ENCODE measurements around the gene TMSB15C. TPM values are rescaled to one million over a fixed set of nuclear protein-coding genes. Genes with fewer than 3 reads are reported as not detected.
"Not testable (repeated sequence)": the region's sequence is repeated elsewhere in the genome, so short reads cannot be mapped to it uniquely, and the experiment has no call there.

TMSB15C gene
- total and polyA plus RNA-seq, 9 donors, result 4.5 to 8.4 (median 5.0) TPM

GRCh38 chrX:104105330-104106262 lies 29.6 kb upstream of the TMSB15C start:
- no peak for DNase-seq
- no peaks in the 10 kb centered on the region for H3K9me3 ChIP-seq (replicated peaks; ENCODE audit: control insufficient read depth, low read depth, low read length)
- H3K27ac ChIP-seq (ENCODE audit: low read length), result no peak overlapping the region
- peaks cover 34% of the 10 kb centered on the region for H3K27me3 ChIP-seq (ENCODE audit: control insufficient read depth, insufficient read depth, low read length)
- H3K4me3 ChIP-seq (ENCODE audit: low read length), result no peak overlapping the region
- WGBS (ENCODE audit: insufficient coverage), result 52% methylated on average over 4 of the region's 11 CpGs
- no peaks in the 10 kb centered on the region for H3K36me3 ChIP-seq (ENCODE audit: control insufficient read depth, insufficient read depth, low read length)
- no peaks in the 10 kb centered on the region for H3K4me1 ChIP-seq (ENCODE audit: control insufficient read depth, insufficient read depth, low read length)

- DNase-seq, result no peak
- H3K27ac ChIP-seq (ENCODE audit: low read length), result no peak overlapping the region
- H3K9me3 ChIP-seq (replicated peaks; ENCODE audit: control insufficient read depth, low read depth, low read length), result no peaks in the 10 kb centered on the region
- no peaks in the 10 kb centered on the region for H3K4me1 ChIP-seq (ENCODE audit: control insufficient read depth, insufficient read depth, low read length)
- peaks cover 27% of the 10 kb centered on the region for H3K27me3 ChIP-seq (ENCODE audit: control insufficient read depth, insufficient read depth, low read length)
- H3K4me3 ChIP-seq (ENCODE audit: low read length), result no peak overlapping the region
- H3K36me3 ChIP-seq (ENCODE audit: control insufficient read depth, insufficient read depth, low read length), result no peaks in the 10 kb centered on the region
- WGBS (ENCODE audit: insufficient coverage), result 74% methylated on average over 10 of the region's 10 CpGs
Measured at GRCh38 chrX:104104676-104105075, 28.6 kb upstream of the TMSB15C start.

- no peak overlapping the region for H3K27ac ChIP-seq (ENCODE audit: low read length)
- DNase-seq, result no peak
- H3K27me3 ChIP-seq (ENCODE audit: control insufficient read depth, insufficient read depth, low read length), result peaks cover 10% of the 10 kb centered on the region
- H3K4me1 ChIP-seq (ENCODE audit: control insufficient read depth, insufficient read depth, low read length), result no peaks in the 10 kb centered on the region
- no peaks in the 10 kb centered on the region for H3K9me3 ChIP-seq (replicated peaks; ENCODE audit: control insufficient read depth, low read depth, low read length)
- H3K4me3 ChIP-seq (ENCODE audit: low read length), result no peak overlapping the region
- H3K36me3 ChIP-seq (ENCODE audit: control insufficient read depth, insufficient read depth, low read length), result no peaks in the 10 kb centered on the region
Measured at GRCh38 chrX:104098919-104099318, 22.9 kb upstream of the TMSB15C start.

GRCh38 chrX:104098151-104098808 lies 22.2 kb upstream of the TMSB15C start:
- 0% methylated on average over 1 of the region's 4 CpGs for WGBS (ENCODE audit: insufficient coverage)
- H3K27me3 ChIP-seq (ENCODE audit: control insufficient read depth, insufficient read depth, low read length), result peaks cover 10% of the 10 kb centered on the region
- DNase-seq, result peak; percentile 57
- no peaks in the 10 kb centered on the region for H3K36me3 ChIP-seq (ENCODE audit: control insufficient read depth, insufficient read depth, low read length)
- no peak overlapping the region for H3K4me3 ChIP-seq (ENCODE audit: low read length)
- no peaks in the 10 kb centered on the region for H3K4me1 ChIP-seq (ENCODE audit: control insufficient read depth, insufficient read depth, low read length)
- no peak overlapping the region for H3K27ac ChIP-seq (ENCODE audit: low read length)
- H3K9me3 ChIP-seq (replicated peaks; ENCODE audit: control insufficient read depth, low read depth, low read length), result no peaks in the 10 kb centered on the region

DNA sequence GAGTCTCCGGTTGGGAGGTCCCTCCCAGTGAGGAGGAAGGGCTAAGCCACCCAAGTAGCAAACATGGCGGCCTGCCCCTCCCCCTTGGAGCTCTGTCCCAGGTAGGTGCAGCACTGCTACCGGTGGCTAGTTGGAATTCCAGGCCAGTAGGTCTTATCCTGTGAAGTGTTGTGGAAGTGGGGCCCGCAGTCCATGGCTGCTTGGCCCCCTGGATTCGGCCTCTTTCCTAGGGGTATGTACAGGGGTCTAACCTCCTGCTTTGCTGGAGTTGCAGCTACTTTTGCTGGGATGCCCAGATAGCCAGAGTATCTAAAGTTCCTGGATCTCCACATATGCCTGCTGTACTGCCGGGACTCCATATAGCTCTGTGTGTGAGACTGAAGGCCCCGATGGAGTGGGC lies 9.9 kb upstream of the TMSB15C start:
- H3K4me3 ChIP-seq (ENCODE audit: low read length), result no peak overlapping the region
- H3K4me1 ChIP-seq (ENCODE audit: control insufficient read depth, insufficient read depth, low read length), result no peaks in the 10 kb centered on the region
- 93% methylated on average over 5 of the region's 7 CpGs for WGBS (ENCODE audit: insufficient coverage)
- peaks cover 25% of the 10 kb centered on the region for H3K27me3 ChIP-seq (ENCODE audit: control insufficient read depth, insufficient read depth, low read length)
- no peak for DNase-seq
- no peaks in the 10 kb centered on the region for H3K9me3 ChIP-seq (replicated peaks; ENCODE audit: control insufficient read depth, low read depth, low read length)
- H3K36me3 ChIP-seq (ENCODE audit: control insufficient read depth, insufficient read depth, low read length), result no peaks in the 10 kb centered on the region
- H3K27ac ChIP-seq (ENCODE audit: low read length), result no peak overlapping the region

- DNase-seq, result no peak
- Histone ChIP-seq H3K27ac (ENCODE audit: low read length) (no peak overlapping the region), H3K4me3 (ENCODE audit: low read length) (no peak overlapping the region), H3K36me3 (ENCODE audit: control insufficient read depth, insufficient read depth, low read length) (no peaks in the 10 kb centered on the region), H3K27me3 (ENCODE audit: control insufficient read depth, insufficient read depth, low read length) (peaks cover 25% of the 10 kb centered on the region), H3K4me1 (ENCODE audit: control insufficient read depth, insufficient read depth, low read length) (no peaks in the 10 kb centered on the region), H3K9me3 (replicated peaks; ENCODE audit: control insufficient read depth, low read depth, low read length) (no peaks in the 10 kb centered on the region)
- WGBS (ENCODE audit: insufficient coverage), result 92% methylated on average over 5 of the region's 7 CpGs
Measured at GRCh38 chrX:104085477-104085876, 9.4 kb upstream of the TMSB15C start.

- Histone ChIP-seq H3K4me1 (ENCODE audit: control insufficient read depth, insufficient read depth, low read length) (no peaks in the 10 kb centered on the region), H3K27ac (ENCODE audit: low read length) (no peak overlapping the region), H3K27me3 (ENCODE audit: control insufficient read depth, insufficient read depth, low read length) (peaks cover 22% of the 10 kb centered on the region), H3K9me3 (replicated peaks; ENCODE audit: control insufficient read depth, low read depth, low read length) (no peaks in the 10 kb centered on the region), H3K36me3 (ENCODE audit: control insufficient read depth, insufficient read depth, low read length) (no peaks in the 10 kb centered on the region), H3K4me3 (ENCODE audit: low read length) (no peak overlapping the region)
- 57% methylated on average over 4 of the region's 5 CpGs for WGBS (ENCODE audit: insufficient coverage)
- DNase-seq, result no peak
Measured at GRCh38 chrX:104084534-104085277, 8.7 kb upstream of the TMSB15C start.

DNA sequence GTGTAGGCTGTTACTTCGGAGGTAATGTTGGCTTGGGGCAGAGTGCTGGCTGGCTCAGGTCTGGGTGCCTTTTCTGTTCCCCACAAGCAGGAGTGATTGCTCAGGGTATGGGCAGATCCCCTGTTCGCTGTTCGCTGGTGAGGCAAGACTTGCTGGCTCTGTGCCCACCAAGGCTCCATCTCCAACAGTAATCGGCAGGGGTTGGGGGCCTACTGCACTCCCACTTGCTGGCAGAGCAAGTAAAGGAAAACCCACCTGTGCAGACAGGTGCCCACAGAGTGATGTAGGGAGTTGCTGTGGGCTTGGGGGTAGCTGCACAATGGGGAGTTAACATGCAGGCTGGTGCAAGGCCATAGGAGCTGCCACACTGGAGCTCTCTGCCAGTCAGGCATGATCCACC lies 8.0 kb upstream of the TMSB15C start:
- no peak for DNase-seq
- H3K27ac ChIP-seq (ENCODE audit: low read length), result no peak overlapping the region
- H3K4me1 ChIP-seq (ENCODE audit: control insufficient read depth, insufficient read depth, low read length), result no peaks in the 10 kb centered on the region
- no peaks in the 10 kb centered on the region for H3K36me3 ChIP-seq (ENCODE audit: control insufficient read depth, insufficient read depth, low read length)
- H3K27me3 ChIP-seq (ENCODE audit: control insufficient read depth, insufficient read depth, low read length), result peaks cover 22% of the 10 kb centered on the region
- no peak overlapping the region for H3K4me3 ChIP-seq (ENCODE audit: low read length)
- 55% methylated on average over 3 of the region's 4 CpGs for WGBS (ENCODE audit: insufficient coverage)
- no peaks in the 10 kb centered on the region for H3K9me3 ChIP-seq (replicated peaks; ENCODE audit: control insufficient read depth, low read depth, low read length)

- no CpG with 5 or more reads among the region's 6 CpGs for WGBS (ENCODE audit: insufficient coverage)
- H3K27me3 ChIP-seq (ENCODE audit: control insufficient read depth, insufficient read depth, low read length); H3K36me3 ChIP-seq (ENCODE audit: control insufficient read depth, insufficient read depth, low read length); DNase-seq; H3K9me3 ChIP-seq (replicated peaks; ENCODE audit: control insufficient read depth, low read depth, low read length); H3K4me3 ChIP-seq (ENCODE audit: low read length); H3K27ac ChIP-seq (ENCODE audit: low read length); H3K4me1 ChIP-seq (ENCODE audit: control insufficient read depth, insufficient read depth, low read length): not testable (repeated sequence)
Measured at GRCh38 chrX:104077854-104078253, 1.8 kb upstream of the TMSB15C start.

- H3K36me3 ChIP-seq (ENCODE audit: control insufficient read depth, insufficient read depth, low read length); H3K4me3 ChIP-seq (ENCODE audit: low read length); H3K27me3 ChIP-seq (ENCODE audit: control insufficient read depth, insufficient read depth, low read length); DNase-seq; H3K9me3 ChIP-seq (replicated peaks; ENCODE audit: control insufficient read depth, low read depth, low read length); H3K4me1 ChIP-seq (ENCODE audit: control insufficient read depth, insufficient read depth, low read length); H3K27ac ChIP-seq (ENCODE audit: low read length): not testable (repeated sequence)
- WGBS (ENCODE audit: insufficient coverage), result no CpG with 5 or more reads among the region's 18 CpGs
Measured at GRCh38 chrX:104062636-104063035, 13.4 kb downstream of the TMSB15C start.

Measured in muscle of leg (tissue), 11 donors.